GM18519 (cell line): ENCODE data around the gene TMTC2.

Source experiments
- ATAC-seq: cut with Tn5 transposase; IDR thresholded peaks from one replicate; pipeline ENCODE4 v1.9.1; 2021; ENCODE audit warnings: mild to moderate bottlenecking, moderate library complexity; ENCODE audit not compliant: unreplicated experiment, low FRiP score

The TMTC2 gene

DNA sequence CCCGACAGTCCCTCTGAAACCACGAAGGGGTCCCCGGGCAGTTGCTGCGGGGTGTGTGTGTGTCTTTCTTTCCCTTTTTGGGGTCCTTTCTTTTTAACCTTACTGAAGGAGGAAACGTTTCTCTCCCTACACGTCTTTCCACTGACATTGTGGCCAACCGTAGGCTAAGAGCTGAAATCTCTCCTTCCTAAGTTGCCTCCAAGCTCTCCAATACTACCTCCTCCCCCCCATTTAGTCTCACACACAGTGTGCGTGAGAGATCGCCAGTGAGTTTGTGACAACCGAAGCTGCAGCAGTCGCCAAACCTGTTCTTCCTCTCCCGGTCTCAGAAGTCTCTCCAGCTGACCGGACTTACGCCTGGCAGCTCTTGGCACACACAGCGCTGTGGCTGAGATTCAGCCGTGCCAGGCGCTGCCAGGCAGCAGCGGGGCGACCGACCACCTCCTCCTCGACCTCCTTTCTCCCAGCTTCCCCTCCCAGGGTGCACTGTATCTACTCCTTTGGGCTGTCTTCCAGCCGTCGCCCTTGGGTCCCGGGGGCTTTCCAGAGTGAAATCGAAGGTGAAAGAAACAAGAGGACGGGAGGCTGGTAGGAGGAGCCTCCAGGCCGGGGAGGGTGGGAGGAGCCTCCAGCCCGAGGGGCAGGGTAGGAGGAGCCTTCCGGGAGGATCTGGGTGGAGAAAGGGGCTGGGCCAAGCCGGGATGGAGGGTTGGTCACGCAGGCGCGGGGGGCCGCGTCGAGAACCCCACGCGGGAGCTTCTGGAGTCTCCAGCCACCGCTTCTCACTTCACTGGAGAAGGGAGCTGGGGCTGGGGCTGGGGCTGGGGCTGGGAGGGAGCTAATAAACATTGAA lies at the start of gene TMTC2:
TMTC2 (plus strand) TSS at position 739 of the 853 bp plus-strand sequence.
- peak; percentile 83 for ATAC-seq

DNA sequence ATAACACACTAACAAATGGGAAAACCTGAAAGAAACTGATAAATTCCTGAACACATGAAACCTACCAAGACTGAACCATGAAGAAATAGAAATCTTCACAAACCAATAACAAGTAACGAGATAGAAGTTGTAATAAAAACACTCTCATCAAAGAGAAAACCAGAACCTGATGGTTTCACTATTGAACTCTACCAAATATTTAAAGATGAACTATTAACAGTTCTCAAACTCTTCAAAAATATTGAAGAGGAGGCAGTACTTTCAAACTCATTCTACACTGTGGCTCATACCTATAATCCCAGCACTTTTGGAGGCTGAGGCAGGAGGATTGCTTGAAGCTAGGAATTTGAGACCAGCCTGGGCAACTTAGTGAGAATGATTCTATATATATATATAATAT lies 48.4 kb upstream of the TMTC2 start:
- no peak for ATAC-seq

DNA sequence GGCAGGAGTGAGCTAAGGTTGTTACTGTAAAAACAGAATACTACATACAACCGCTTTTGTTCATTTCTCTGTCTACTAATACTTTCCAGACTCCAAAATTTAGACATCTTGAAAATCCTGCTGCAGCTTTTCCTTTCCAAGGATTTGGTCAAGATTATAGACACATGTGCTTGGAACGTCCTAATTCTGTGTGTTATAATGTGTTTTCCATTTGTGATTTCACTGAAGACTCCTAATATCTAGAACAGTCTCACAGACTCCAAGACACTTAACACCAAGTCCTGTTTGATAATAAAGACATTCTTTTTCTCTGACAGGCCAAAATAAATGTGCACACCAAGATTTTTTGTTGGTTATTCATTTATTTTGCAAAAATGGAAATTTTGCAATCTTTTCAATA lies 41.8 kb upstream of the TMTC2 start:
- no peak for ATAC-seq

DNA sequence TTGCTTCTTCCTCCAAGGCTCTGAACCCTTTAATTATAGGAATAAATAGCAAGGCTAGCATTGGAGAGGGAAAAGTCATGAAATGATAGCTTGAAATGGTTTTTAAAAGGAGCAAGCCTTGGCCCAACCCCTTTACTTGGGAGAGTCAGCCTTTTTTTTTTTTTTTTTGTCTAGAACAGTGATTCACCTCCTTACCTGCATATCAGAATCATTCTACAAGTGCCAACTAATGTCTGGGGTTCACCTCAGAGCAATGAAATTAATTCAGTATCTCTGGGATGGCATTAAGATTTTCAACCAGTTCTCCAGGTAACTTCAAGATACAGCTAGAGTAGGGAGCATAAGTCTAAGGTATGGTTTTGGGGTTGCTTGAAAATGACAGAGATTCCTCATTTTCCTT lies 41.3 kb upstream of the TMTC2 start:
- no peak for ATAC-seq

DNA sequence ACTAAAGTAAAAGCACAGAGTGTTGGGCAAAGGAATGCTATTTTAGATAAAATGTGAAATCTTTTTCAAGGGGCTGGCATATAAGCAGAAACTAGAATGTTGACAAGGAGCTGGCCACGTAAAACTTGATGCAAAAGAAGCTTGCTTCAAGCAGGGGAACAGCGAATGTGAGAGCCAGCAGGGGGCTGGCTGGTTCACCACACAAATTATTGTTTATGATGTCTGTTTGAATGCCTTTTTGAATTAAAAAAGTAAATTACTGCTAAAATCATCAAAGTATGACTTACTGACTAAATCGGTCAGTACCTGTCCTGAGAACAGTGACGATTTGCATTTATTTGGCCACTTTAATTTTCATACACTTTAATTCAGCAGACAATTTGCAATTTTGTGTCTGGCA lies 38.9 kb upstream of the TMTC2 start:
- ATAC-seq, result no peak

DNA sequence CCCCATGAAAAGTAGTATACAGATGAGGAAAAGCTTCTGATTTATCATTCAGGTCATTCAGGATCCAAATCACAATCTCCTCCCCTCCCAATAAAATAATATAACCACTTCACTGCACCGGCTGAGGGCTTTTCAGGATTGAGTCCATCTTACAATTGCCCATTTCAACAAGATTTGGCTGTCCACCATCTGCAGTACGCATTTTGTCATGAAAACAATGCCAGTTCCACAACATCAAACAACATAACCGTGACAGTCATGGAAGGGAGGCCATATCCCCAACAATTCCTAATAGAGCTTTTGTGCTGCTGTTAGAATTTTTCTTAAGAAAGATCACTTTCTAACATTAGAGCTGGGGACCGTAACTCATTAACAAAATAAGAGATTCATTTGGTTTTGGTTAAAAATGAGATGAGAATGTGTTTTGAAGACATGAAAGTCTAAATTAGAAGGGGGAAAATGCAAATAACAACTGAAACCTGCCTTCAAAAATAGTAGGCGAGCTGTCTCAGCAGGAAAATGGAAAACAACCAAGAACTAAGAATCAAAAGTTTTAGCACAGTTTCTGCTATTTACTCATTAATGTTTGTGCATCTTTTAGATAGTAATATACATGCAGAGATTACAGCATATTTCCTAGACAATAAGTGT lies 38.3 kb upstream of the TMTC2 start:
- no peak for ATAC-seq

DNA sequence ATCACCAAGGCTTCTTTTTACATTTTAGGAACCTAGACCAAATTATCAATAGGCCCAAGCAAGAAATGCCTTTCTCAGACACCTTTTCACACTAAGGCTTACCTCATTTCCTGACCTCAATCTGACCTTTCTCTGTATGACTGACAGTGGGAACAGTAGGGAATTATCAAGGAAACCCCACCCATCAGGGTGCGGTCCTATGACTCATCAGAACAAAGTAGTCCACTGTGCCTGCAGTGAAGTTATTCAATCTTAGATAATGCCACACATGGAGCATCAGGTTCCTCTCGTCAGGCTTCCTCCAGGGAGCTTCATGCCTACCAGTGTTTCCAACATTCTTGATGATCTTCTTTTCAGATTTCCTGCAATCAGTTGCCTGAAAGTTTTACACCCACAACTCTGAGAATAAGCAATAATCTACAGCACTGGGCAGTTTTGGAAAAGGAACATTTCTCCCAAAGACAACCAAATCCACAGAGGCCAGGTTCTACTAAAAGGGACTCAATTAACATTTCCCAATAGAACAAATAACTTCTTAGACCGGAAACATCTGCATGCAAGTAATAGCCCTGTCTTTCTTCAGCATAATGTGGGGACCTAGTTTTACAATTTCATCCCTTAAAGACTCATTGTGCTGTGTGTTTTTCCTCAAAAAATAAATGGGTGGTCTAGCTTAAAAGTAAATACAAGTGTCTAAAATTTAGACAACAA lies 35.9 kb upstream of the TMTC2 start:
- ATAC-seq, result peak; percentile 91

DNA sequence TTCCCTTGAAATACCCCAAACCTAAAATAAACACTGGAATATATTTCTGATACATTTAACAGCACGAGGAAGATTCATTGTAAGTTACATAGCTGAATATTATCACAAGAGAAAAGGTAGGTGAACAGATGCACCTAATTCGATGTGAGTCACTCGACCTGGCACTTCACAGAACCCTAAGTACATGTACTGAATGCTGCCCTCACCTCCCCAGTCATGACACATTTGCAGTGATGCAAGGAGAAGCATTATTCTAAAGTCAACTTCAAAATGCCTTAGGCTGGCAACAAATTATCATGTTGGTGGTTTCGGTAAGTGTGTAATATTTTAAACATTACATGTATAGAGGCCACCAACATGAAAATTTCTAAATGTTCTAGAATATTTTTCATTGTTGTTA lies 35.2 kb upstream of the TMTC2 start:
- no peak for ATAC-seq

DNA sequence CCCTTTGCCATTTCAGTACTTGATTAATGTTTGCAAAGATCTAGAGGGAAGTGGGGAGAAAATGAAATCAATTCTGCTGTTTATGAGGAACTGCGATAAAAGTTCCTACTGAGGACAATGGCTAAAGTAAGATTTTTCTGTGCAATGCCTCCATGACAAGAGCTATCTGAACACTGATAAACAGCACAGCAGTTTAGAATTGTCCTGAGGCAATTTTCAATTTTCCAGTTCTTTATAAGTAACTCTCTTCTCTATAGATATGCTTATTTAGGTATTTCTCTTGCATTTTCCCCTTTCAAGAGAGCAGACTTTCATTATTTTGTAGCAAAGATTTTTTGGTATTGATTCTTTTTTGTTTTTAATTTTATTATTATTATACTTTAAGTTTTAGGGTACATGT lies 34.6 kb upstream of the TMTC2 start:
- ATAC-seq, result no peak

DNA sequence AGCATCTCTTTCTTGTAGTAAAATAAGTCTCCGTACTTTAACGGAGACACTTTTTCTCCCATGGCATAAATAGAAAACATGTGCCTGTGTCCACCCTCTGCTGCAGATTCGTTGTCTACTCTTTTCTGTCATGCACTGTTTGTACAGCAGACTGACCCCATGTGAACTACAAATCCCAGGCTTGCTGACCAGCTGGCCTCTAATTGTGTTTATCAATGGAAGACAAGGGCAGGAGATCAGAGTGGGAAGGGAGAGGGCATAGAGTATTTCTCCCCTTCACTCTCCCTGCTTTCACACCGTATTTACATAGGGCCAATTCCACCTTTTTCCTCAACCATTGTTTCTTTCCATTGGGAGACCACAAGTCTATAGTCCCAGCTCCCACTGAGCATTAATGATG lies 31.0 kb upstream of the TMTC2 start:
- no peak for ATAC-seq

DNA sequence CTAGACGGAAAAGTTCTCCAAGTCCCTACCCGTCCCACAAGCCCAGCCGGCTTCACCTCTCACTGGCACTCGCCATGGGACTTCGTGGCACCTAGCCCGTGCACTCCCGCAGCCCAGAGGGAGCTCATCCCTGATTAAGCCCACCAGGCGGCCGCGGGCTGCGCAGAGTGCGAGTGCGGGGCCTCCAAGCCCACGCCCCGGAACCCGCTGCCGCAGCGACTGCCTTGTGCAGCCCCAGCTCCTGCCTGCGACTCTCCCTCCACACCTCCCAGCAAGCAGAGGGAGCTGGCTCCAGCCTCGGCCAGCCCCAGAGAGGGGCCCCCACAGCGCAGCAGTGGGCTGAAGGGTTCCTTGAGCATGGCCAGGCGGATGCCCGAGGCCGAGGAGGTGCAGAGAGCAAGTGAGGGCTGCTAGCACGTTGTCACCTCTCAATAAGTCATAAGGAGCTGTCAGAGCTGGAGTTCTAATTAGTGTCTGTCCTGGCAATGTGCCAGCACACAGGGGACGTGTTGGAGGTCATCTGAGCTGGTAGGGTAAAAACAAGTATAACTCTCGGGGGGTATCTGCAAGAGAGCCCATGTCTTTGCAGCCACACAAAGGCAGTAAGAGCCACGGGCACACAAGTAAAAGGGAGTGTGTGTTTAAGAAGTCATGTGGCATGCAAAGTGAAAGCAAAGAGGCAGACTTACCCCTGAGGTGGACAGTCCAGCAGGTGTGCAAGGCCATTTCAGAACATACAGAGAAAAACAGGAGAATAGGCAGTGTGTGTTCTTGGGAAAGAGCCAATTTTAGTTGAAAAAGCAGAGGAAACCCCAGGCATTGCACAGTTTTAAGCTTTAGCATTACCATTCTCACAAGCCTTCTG lies 27.1 kb upstream of the TMTC2 start:
- ATAC-seq, result no peak

DNA sequence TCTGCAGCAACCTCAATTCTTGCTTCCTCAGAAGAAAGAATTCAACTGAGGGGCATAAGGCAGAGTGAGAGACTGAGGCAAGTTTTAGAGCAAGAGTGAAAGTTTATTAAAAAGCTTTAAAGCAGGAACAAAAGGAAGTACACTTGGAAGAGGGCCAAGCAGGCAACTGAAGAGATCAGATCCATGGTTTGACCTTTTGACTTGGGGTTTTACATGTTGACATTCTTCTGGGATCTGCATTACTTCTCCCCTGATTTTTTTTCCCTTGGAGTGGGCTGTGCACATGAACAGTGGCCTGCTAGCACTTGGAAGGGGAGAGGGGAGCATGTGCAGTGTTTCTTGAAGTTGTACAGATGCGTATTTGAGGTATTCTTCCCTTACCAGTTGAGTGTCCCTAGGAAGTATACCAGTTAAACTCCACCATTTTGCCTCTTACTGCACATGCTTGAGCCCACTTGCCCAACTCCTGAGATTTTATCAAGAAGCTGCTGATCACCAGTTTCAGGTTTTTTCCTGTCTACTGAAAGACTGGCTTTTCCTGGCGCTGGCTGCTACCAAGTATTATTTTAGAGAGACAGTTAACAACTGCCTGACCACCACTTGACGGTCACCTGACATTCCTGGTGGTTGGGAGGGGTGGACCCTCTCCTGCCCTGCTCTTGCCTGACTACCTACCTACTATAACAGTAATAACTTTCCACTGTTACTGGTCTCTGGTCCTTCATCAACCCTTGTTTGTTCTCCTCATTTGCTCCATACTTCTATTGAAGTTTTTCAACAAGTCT lies 26.0 kb upstream of the TMTC2 start:
- ATAC-seq, result no peak

DNA sequence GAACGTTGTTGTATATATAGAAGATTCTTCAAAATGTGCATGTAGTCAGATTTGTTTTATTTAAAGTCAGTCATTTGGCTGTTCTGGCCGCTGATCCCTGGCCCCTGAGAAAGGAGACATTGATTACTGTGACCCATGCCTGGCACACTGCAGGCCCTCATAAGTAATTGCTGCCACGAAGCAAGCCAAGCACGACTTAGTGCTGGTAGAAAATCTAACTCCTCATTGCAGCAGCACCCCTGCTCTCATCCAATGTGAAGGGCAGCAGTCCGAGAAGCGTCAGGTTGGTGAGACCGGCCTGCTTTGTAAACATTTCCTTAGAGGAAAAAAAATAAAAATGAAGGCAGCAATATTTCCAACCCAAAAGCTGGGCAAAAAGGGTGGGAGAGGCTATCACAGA lies 22.8 kb upstream of the TMTC2 start:
- ATAC-seq, result no peak

DNA sequence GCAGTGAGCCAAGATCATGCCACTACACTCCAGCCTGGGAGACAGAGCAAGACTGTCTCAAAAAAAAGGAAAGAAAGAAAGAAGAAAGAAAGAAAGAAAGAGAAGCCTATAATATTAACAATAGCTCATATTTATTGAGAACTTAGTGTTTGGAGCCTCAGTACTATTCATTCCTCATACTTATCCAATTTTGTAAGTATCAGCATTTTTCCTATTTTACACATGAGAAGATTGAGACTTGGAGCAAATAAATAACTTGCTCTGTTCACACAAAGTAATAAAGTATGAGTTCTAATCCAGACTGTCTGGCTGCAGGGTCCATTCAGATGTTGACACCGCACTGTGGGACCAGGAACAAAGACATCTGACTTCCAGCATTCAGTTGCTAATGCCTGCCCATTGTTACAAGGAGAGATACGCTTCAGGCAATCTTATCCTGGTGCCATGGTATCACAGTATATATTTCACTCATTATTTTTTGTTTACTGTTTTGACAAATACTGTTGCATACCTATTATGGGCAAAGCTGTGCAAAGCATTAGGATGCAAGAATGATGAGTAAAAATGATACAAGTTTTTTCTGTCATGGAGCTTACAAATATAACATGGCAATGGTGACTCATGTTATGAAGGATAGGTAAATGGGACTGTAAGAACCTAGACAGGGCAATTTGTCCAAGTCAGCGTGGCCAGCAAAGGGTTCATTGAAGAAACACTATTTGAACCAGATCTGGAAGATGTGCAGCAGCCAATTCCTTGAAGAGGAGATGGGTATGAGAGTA lies 21.4 kb upstream of the TMTC2 start:
- no peak for ATAC-seq

DNA sequence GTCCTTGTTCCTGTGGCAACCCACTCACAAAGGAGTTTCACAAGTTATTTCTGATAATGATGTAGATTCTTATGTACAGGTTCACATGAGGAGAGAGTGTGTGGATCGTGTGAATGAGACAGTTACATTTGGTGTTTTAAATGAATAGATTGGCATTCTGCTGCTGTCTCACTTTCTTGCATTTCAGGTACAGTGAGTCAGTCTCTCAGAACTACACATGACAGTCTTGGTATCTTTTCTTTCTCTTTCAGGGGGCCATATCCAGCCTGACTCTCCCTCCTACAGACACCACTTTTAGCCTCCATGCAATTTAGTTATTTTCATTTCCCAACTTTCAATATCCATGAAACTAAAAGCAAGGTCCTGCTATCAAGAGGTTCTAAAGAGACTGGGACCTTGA lies 19.9 kb upstream of the TMTC2 start:
- ATAC-seq, result no peak

DNA sequence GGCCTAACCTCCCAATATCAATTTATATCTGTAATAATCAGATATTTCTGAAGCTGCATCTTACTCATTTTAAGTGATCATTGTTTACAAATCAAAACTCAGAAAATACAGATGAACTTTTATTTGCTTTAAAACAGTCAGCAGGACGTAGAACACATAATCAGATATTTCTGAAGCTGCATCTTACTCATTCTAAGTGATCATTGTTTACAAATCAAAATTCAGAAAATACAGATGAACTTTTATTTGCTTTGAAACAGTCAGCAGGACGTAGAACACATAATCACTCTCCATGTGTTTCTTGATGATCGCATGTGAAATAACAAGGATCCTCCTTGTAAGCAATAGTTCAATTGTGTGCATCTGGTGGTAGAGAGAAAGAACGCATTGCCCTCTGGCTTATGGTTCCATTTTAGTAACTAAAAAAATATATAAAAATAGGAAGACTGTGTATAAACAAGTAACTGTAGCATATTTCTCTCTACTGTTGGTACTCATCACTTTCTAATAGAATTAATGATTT lies 15.0 kb upstream of the TMTC2 start:
- ATAC-seq, result no peak

DNA sequence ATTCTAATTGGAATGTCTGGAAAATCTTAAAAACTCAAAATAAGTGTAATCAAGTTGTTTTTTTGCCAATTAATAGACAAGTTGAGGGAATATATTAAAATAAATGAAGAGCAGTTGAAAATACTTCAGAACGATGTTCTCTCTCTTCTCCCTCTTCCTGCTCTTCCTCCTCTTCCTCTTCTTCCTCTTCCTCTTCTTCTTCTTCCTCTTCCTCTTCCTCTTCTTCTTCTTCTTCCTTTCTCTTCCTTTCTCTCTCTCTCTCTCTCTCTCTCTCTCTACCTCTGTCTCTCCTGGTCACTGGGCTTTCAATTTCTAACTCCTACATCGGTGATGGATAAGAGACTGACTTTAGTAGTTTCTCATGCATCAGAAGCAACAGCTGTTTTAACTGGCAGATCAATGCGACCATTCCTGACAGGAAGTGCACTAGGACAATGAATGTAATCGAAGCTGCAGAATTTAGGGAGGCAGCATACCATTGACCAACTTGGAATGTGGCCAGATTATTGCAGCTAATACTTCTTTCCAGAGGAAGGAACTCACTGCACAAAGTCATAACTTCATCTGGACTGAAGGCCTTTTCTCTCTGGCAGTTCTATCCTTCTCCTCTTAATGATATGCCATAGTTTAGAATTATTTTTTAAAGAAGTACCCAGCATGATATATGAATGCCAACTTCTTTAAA lies 13.8 kb upstream of the TMTC2 start:
- no peak for ATAC-seq

DNA sequence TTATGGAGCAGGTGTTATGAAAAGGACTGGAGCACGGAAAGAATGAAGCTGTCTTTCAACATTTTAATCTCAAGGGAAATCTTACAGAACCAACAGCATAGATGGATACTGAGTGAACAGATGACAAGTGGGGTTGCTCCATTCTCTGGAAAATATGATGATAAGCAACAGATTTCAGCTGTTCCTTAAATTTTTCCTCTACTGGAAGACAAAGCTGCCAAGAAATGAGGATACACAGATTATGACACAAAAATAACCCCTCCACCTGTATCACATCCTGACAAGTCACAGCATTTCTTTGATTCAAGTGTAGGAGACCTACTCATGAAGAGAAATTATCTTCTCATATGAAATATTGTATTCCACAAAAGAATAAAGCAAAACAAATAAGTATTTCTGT lies 13.0 kb upstream of the TMTC2 start:
- no peak for ATAC-seq
